ENCODE results near the gene LPP. TPM values are rescaled to one million over a fixed set of nuclear protein-coding genes. Genes with fewer than 3 reads are reported as not detected.

Gene LPP
- polyA plus RNA-seq, 2 of the 4 experiments (the other 2 are of a cell fraction), result 11.0 to 30.8 TPM

DNA sequence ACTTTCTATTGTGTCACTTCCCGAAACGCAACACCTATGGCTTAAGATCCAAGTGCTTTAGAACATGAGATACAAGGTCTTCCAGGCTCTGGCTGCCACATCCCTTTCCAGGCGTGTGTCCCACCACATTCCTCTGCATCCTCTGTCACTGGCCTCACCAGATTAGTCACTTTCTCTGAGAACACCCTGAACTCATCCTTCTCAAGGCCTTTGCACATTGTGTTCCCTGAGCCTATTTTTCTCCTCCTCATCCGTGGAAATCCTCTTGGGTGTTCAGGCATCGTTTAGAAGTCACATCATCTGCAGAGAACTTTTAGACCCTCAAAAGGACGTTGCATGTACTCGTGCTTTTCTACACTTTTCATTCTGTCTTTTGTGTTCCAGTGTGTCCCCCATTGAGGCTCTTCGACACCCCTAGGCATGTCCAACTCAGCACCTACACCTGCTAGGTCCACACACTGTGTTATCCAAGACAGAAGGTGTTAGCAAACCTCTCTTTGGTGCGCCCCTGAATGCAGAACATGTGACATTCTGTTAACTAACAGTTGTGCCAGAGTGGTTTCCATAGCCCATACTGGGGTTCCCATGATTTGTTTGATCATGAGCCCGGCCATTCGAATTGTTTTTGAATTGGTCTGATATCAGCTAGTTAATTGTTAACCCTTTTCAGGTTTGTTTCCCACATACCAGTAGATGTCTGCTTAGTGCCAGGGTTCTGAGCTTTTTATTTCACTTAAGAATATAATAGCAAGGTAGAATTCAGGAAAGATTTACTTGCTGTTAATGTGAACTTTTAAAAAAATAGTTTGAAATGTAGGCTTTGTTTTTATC lies 67.2 kb downstream of the LPP start:
- ChIA-PET POLR2A (no interaction called here), CTCF (interaction anchor here (0.6 to 1.0 kb wide), 2 partner anchors 255 to 482 kb away, joined by 3 read pairs; no protein-coding TSS in a partner anchor)
- ATAC-seq, result peak in 1 of 2 experiments; percentile 45; a peak in 3 of 6 replicates
- peak overlapping the region; percentile 65 to 72; a peak in 4 of 6 replicates for H3K27ac ChIP-seq
- TF ChIP-seq MYC (IDR thresholded peaks at IDR 0.05; ENCODE audit: borderline replicate concordance, low read length) (no peak), E2F6 (IDR thresholded peaks at IDR 0.05; ENCODE audit: borderline replicate concordance, low read depth) (no peak), CBX2 (IDR thresholded peaks at IDR 0.05; ENCODE audit: borderline replicate concordance, low read depth) (no peak), FOSB (CRISPR knock-in tag; IDR thresholded peaks at IDR 0.05) (no peak), BCL3 (IDR thresholded peaks at IDR 0.05) (no peak), CHD4 (IDR thresholded peaks at IDR 0.05; ENCODE audit: borderline replicate concordance) (no peak), CHD2 (IDR thresholded peaks at IDR 0.05; ENCODE audit: low read length, partially characterized antibody) (no peak), PHF8 (IDR thresholded peaks at IDR 0.05; ENCODE audit: borderline replicate concordance, low read depth) (no peak), BHLHE40 (IDR thresholded peaks at IDR 0.05; ENCODE audit: low read depth, low read length) (no peak), EP300 (IDR thresholded peaks at IDR 0.05) (no peak)
- TF ChIP-seq, protein P1, sequence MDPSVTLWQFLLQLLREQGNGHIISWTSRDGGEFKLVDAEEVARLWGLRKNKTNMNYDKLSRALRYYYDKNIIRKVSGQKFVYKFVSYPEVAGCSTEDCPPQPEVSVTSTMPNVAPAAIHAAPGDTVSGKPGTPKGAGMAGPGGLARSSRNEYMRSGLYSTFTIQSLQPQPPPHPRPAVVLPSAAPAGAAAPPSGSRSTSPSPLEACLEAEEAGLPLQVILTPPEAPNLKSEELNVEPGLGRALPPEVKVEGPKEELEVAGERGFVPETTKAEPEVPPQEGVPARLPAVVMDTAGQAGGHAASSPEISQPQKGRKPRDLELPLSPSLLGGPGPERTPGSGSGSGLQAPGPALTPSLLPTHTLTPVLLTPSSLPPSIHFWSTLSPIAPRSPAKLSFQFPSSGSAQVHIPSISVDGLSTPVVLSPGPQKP (IDR thresholded peaks at IDR 0.05; ENCODE audit: low read depth, low read length), result no peak
- H3K4me2 ChIP-seq, result peak overlapping the region; percentile 56
- H3K9me3 ChIP-seq, result no peaks in the 10 kb centered on the region
- WGBS (ENCODE audit: missing lambda C conversion rate), result 74% methylated on average over 11 of the region's 11 CpGs
- peaks cover 70% of the 10 kb centered on the region for H3K4me1 ChIP-seq
- no peak for FAIRE-seq
- no peak for DNase-seq (ENCODE audit: low read depth in 1 of 2, low spot score in 1 of 2)
- H3K4me3 ChIP-seq, result no peak overlapping the region

DNA sequence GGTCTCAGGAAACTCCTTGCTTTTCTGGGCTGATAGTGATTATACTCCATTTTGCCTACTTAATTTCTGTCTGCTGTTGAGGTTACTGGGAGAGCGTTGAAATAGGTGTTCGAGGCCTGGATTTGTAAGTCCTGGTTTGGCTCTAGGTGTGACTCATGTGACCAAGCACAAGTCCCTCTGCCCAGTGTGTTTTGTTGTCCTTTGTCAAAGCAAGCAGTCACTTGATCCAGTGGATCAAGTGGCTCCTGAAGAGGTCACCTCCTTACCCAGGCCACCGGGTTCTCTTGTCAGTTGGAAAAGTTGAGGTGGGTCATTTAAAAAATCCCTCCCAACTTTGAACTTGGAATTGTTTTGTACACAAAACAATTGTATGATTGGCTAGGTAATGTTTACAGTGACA lies 70.0 kb downstream of the LPP start:
- Histone ChIP-seq H3K4me2 (no peak overlapping the region), H3K4me1 (peaks cover 48% of the 10 kb centered on the region), H3K9me3 (peaks cover 3% of the 10 kb centered on the region; the same call in 1 of the 3 replicates), H3K4me3 (no peak overlapping the region), H3K27ac (peak overlapping the region in 1 of 2 experiments; percentile 29; a peak in 1 of 6 replicates)
- WGBS (ENCODE audit: missing lambda C conversion rate), result 98% methylated on average over 3 of the region's 3 CpGs
- FAIRE-seq (no peak), DNase-seq (ENCODE audit: low read depth in 1 of 2, low spot score in 1 of 2) (no peak), ATAC-seq (no peak)
- TF ChIP-seq MAX (IDR thresholded peaks at IDR 0.05), result no peak
- TF ChIP-seq SMC3 (IDR thresholded peaks at IDR 0.05), result no peak
- ChIA-PET POLR2A (no interaction called here), CTCF (no interaction called here)

DNA sequence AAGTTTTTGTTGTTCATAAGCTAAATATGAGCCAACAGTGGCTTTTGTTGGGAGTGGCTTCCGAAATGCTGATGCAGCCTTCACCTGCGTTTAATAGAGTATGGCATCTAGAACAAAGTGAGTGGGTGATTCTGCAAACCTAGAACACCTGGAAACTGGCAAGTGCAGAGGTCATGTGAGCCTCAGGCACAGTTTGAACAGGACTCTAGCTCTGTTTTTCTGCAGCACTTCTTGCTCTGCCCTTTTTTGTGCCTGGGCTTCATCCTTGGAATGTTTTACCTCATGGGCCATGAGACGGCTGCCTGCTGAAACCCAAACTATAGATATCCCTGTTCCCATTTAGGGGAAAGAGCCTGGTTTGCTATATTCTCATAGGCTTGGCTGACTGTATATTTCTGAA lies 73.5 kb downstream of the LPP start:
- DNase-seq (ENCODE audit: low read depth in 1 of 2, low spot score in 1 of 2), result no peak
- Histone ChIP-seq H3K27ac (no peak overlapping the region), H3K4me3 (no peak overlapping the region), H3K9me3 (peaks cover 3% of the 10 kb centered on the region; the same call in 1 of the 3 replicates), H3K4me2 (no peak overlapping the region), H3K4me1 (peaks cover 21% of the 10 kb centered on the region)
- ChIA-PET CTCF (no interaction called here), POLR2A (no interaction called here)
- no peak for TF ChIP-seq NPAS2 (CRISPR knock-in tag; IDR thresholded peaks at IDR 0.05; ENCODE audit: borderline replicate concordance)
- no peak for TF ChIP-seq CBX8 (IDR thresholded peaks at IDR 0.05)
- no peak for TF ChIP-seq NR3C1 (IDR thresholded peaks at IDR 0.05)
- TF ChIP-seq USF2 (IDR thresholded peaks at IDR 0.05), result no peak
- TF ChIP-seq ZSCAN20 (CRISPR knock-in tag; IDR thresholded peaks at IDR 0.05), result no peak
- no peak for TF ChIP-seq MAFK (IDR thresholded peaks at IDR 0.05; ENCODE audit: partially characterized antibody)
- TF ChIP-seq, protein P1 (IDR thresholded peaks at IDR 0.05; ENCODE audit: low read depth, low read length), result no peak
- TF ChIP-seq FOXS1 (CRISPR knock-in tag; IDR thresholded peaks at IDR 0.05), result no peak
- TF ChIP-seq EP300 (IDR thresholded peaks at IDR 0.05), result no peak
- TF ChIP-seq HES2 (IDR thresholded peaks at IDR 0.05), result no peak
- TF ChIP-seq ATOH8 (CRISPR knock-in tag; IDR thresholded peaks at IDR 0.05; ENCODE audit: low read depth), result no peak
- TF ChIP-seq JUNB (IDR thresholded peaks at IDR 0.05), result no peak
- FAIRE-seq, result no peak
- ATAC-seq, result no peak
- 90% methylated on average over 3 of the region's 3 CpGs for WGBS (ENCODE audit: missing lambda C conversion rate)
